ENCODE results near the gene IRS1.

Gene IRS1

GRCh38 chr2:226746196-226746800, 53.3 kb downstream of the IRS1 start:
- no peak for ATAC-seq (ENCODE audit: insufficient read depth, low read depth)

GRCh38 chr2:226743915-226744314, 55.7 kb downstream of the IRS1 start:
- H3K36me3 ChIP-seq (ENCODE audit: insufficient read depth, low read length) = no peaks in the 10 kb centered on the region
- H3K4me2 ChIP-seq (ENCODE audit: insufficient read depth, low read length) = no peak overlapping the region
- no peaks in the 10 kb centered on the region for H4K20me1 ChIP-seq (ENCODE audit: insufficient read depth, low read length)
- no peak for TF ChIP-seq EZH2 (IDR thresholded peaks at IDR 0.05; ENCODE audit: borderline replicate concordance, low read depth, low read length, severe bottlenecking)
- no peaks in the 10 kb centered on the region for H3K9me3 ChIP-seq (ENCODE audit: insufficient read depth, low read length, severe bottlenecking)
- no peak overlapping the region for H3K27ac ChIP-seq (ENCODE audit: low read length)
- no peak overlapping the region for H3K4me3 ChIP-seq (ENCODE audit: low read depth in 1 of 2, low read length in 2 of 2)
- H3K4me1 ChIP-seq (ENCODE audit: insufficient read depth, low read length) = no peaks in the 10 kb centered on the region
- ATAC-seq (ENCODE audit: insufficient read depth, low read depth) (no peak), DNase-seq (no peak)
- no peaks in the 10 kb centered on the region for H3K79me2 ChIP-seq (ENCODE audit: insufficient read depth, low read length)
- no peak overlapping the region for H3K9ac ChIP-seq (ENCODE audit: low read depth, low read length)
- H2AFZ ChIP-seq (ENCODE audit: low read depth, low read length) = no peak overlapping the region
- H3K27me3 ChIP-seq (ENCODE audit: insufficient read depth, low read length, poor library complexity) = no peaks in the 10 kb centered on the region

More at GRCh38 chr2:226746196-226746800, 53.3 kb downstream of the IRS1 start:
- Histone ChIP-seq H3K4me2 (ENCODE audit: insufficient read depth, low read length) (no peak overlapping the region), H3K79me2 (ENCODE audit: insufficient read depth, low read length) (no peaks in the 10 kb centered on the region), H3K9me3 (ENCODE audit: insufficient read depth, low read length, severe bottlenecking) (no peaks in the 10 kb centered on the region), H3K36me3 (ENCODE audit: insufficient read depth, low read length) (no peaks in the 10 kb centered on the region), H3K27ac (ENCODE audit: low read length) (no peak overlapping the region), H3K4me3 (ENCODE audit: low read depth in 1 of 2, low read length in 2 of 2) (no peak overlapping the region), H3K9ac (ENCODE audit: low read depth, low read length) (no peak overlapping the region), H3K4me1 (ENCODE audit: insufficient read depth, low read length) (no peaks in the 10 kb centered on the region), H3K27me3 (ENCODE audit: insufficient read depth, low read length, poor library complexity) (no peaks in the 10 kb centered on the region), H4K20me1 (ENCODE audit: insufficient read depth, low read length) (no peaks in the 10 kb centered on the region), H2AFZ (ENCODE audit: low read depth, low read length) (no peak overlapping the region)
- no peak for DNase-seq
- TF ChIP-seq EZH2 (IDR thresholded peaks at IDR 0.05; ENCODE audit: borderline replicate concordance, low read depth, low read length, severe bottlenecking) = no peak
- no peak for TF ChIP-seq CTCF (IDR thresholded peaks at IDR 0.05; ENCODE audit: borderline replicate concordance, extremely low read depth, low read length, poor library complexity, severe bottlenecking)

- TF ChIP-seq CTCF (IDR thresholded peaks at IDR 0.05; ENCODE audit: borderline replicate concordance, extremely low read depth, low read length, poor library complexity, severe bottlenecking) (no peak), EZH2 (IDR thresholded peaks at IDR 0.05; ENCODE audit: borderline replicate concordance, low read depth, low read length, severe bottlenecking) (no peak)
- H3K9me3 ChIP-seq (ENCODE audit: insufficient read depth, low read length, severe bottlenecking) = no peaks in the 10 kb centered on the region
- no peaks in the 10 kb centered on the region for H3K27me3 ChIP-seq (ENCODE audit: insufficient read depth, low read length, poor library complexity)
- H3K9ac ChIP-seq (ENCODE audit: low read depth, low read length) = no peak overlapping the region
- ATAC-seq (ENCODE audit: insufficient read depth, low read depth) (no peak), DNase-seq (no peak)
- no peak overlapping the region for H3K4me2 ChIP-seq (ENCODE audit: insufficient read depth, low read length)
- no peak overlapping the region for H3K4me3 ChIP-seq (ENCODE audit: low read depth in 1 of 2, low read length in 2 of 2)
- H3K27ac ChIP-seq (ENCODE audit: low read length) = no peak overlapping the region
- no peaks in the 10 kb centered on the region for H3K4me1 ChIP-seq (ENCODE audit: insufficient read depth, low read length)
- H4K20me1 ChIP-seq (ENCODE audit: insufficient read depth, low read length) = no peaks in the 10 kb centered on the region
- no peaks in the 10 kb centered on the region for H3K36me3 ChIP-seq (ENCODE audit: insufficient read depth, low read length)
- H2AFZ ChIP-seq (ENCODE audit: low read depth, low read length) = no peak overlapping the region
- H3K79me2 ChIP-seq (ENCODE audit: insufficient read depth, low read length) = no peaks in the 10 kb centered on the region
Measured at GRCh38 chr2:226742347-226742746, 57.3 kb downstream of the IRS1 start.

GRCh38 chr2:226740039-226740648, 59.5 kb downstream of the IRS1 start:
- H3K4me3 ChIP-seq (ENCODE audit: low read depth in 1 of 2, low read length in 2 of 2) = no peak overlapping the region
- H3K79me2 ChIP-seq (ENCODE audit: insufficient read depth, low read length) = no peaks in the 10 kb centered on the region
- H3K27me3 ChIP-seq (ENCODE audit: insufficient read depth, low read length, poor library complexity) = no peaks in the 10 kb centered on the region
- ATAC-seq (ENCODE audit: insufficient read depth, low read depth) = no peak
- H3K4me2 ChIP-seq (ENCODE audit: insufficient read depth, low read length) = no peak overlapping the region
- H3K27ac ChIP-seq (ENCODE audit: low read length) = no peak overlapping the region
- no peaks in the 10 kb centered on the region for H3K4me1 ChIP-seq (ENCODE audit: insufficient read depth, low read length)
- H3K9ac ChIP-seq (ENCODE audit: low read depth, low read length) = no peak overlapping the region
- no peak overlapping the region for H2AFZ ChIP-seq (ENCODE audit: low read depth, low read length)
- no peak for TF ChIP-seq CTCF (IDR thresholded peaks at IDR 0.05; ENCODE audit: borderline replicate concordance, extremely low read depth, low read length, poor library complexity, severe bottlenecking)
- TF ChIP-seq EZH2 (IDR thresholded peaks at IDR 0.05; ENCODE audit: borderline replicate concordance, low read depth, low read length, severe bottlenecking) = no peak
- H3K36me3 ChIP-seq (ENCODE audit: insufficient read depth, low read length) = no peaks in the 10 kb centered on the region
- H3K9me3 ChIP-seq (ENCODE audit: insufficient read depth, low read length, severe bottlenecking) = no peaks in the 10 kb centered on the region
- no peak for DNase-seq
- H4K20me1 ChIP-seq (ENCODE audit: insufficient read depth, low read length) = no peaks in the 10 kb centered on the region
